ENCODE results near the gene CCDC80.
A peak's percentile ranks its signal among the peaks of the same experiment; 100 is the strongest.

Gene CCDC80

GRCh38 chr3:112623213-112623612 lies 17.7 kb downstream of the CCDC80 start:
- H3K4me3 ChIP-seq (ENCODE audit: low read depth, low read length): no peak overlapping the region
- no peak for DNase-seq (ENCODE audit: low read depth)
- TF ChIP-seq MYC (IDR thresholded peaks at IDR 0.05; ENCODE audit: low read depth, low read length): no peak
- no peak for TF ChIP-seq CTCF (IDR thresholded peaks at IDR 0.05; ENCODE audit: low read depth, low read length)
- TF ChIP-seq MAX (IDR thresholded peaks at IDR 0.05; ENCODE audit: low read depth, low read length): no peak
- TF ChIP-seq POLR2A (IDR thresholded peaks at IDR 0.05; ENCODE audit: extremely low read depth, insufficient read length): no peak

- TF ChIP-seq POLR2A (IDR thresholded peaks at IDR 0.05; ENCODE audit: extremely low read depth, insufficient read length) (no peak), MYC (IDR thresholded peaks at IDR 0.05; ENCODE audit: low read depth, low read length) (no peak), MAX (IDR thresholded peaks at IDR 0.05; ENCODE audit: low read depth, low read length) (no peak), CTCF (IDR thresholded peaks at IDR 0.05; ENCODE audit: low read depth, low read length) (no peak)
- DNase-seq (ENCODE audit: low read depth): peak; percentile 29
- no peak overlapping the region for H3K4me3 ChIP-seq (ENCODE audit: low read depth, low read length)
These were observed 21.6 kb downstream of the CCDC80 start for GRCh38 chr3:112619295-112619694.

GRCh38 chr3:112617285-112617684 lies 23.7 kb downstream of the CCDC80 start:
- H3K4me3 ChIP-seq (ENCODE audit: low read depth, low read length): no peak overlapping the region
- no peak for DNase-seq (ENCODE audit: low read depth)
- TF ChIP-seq CTCF (IDR thresholded peaks at IDR 0.05; ENCODE audit: low read depth, low read length): no peak
- TF ChIP-seq POLR2A (IDR thresholded peaks at IDR 0.05; ENCODE audit: extremely low read depth, insufficient read length): no peak
- TF ChIP-seq MAX (IDR thresholded peaks at IDR 0.05; ENCODE audit: low read depth, low read length): no peak
- TF ChIP-seq MYC (IDR thresholded peaks at IDR 0.05; ENCODE audit: low read depth, low read length): no peak

GRCh38 chr3:112615989-112616731 lies 24.8 kb downstream of the CCDC80 start:
- DNase-seq (ENCODE audit: low read depth): no peak
- TF ChIP-seq POLR2A (IDR thresholded peaks at IDR 0.05; ENCODE audit: extremely low read depth, insufficient read length): no peak
- no peak for TF ChIP-seq MYC (IDR thresholded peaks at IDR 0.05; ENCODE audit: low read depth, low read length)
- no peak for TF ChIP-seq CTCF (IDR thresholded peaks at IDR 0.05; ENCODE audit: low read depth, low read length)
- no peak for TF ChIP-seq MAX (IDR thresholded peaks at IDR 0.05; ENCODE audit: low read depth, low read length)
- H3K4me3 ChIP-seq (ENCODE audit: low read depth, low read length): no peak overlapping the region

- DNase-seq (ENCODE audit: low read depth): no peak
- no peak overlapping the region for H3K4me3 ChIP-seq (ENCODE audit: low read depth, low read length)
- TF ChIP-seq MAX (IDR thresholded peaks at IDR 0.05; ENCODE audit: low read depth, low read length) (no peak), MYC (IDR thresholded peaks at IDR 0.05; ENCODE audit: low read depth, low read length) (no peak), CTCF (IDR thresholded peaks at IDR 0.05; ENCODE audit: low read depth, low read length) (no peak), POLR2A (IDR thresholded peaks at IDR 0.05; ENCODE audit: extremely low read depth, insufficient read length) (no peak)
These were observed 29.0 kb downstream of the CCDC80 start for GRCh38 chr3:112611752-112612515.

Data from NB4 (cell line).